Ascending aorta (tissue), 2 donors: Measurements from ENCODE around the gene TFF3. TPM values are rescaled to one million over a fixed set of nuclear protein-coding genes. Genes with fewer than 3 reads are reported as not detected.

Experiments used
- DNase-seq, 2 donors: peaks; one replicate each; pipeline ENCODE4 v3.0.0-alpha.2; 2019; ENCODE audit warnings: low spot score in 2 of 2
- H3K27ac ChIP-seq, 2 donors: fragments of 200-600 bp; sonication (generic); one replicate each; pipeline ENCODE4 v1.5.1; 2016 to 2017; ENCODE audit warnings: mild to moderate bottlenecking in 1 of 2
- H3K27me3 ChIP-seq: fragments of 200-600 bp; sonication (generic); one replicate; pipeline ENCODE4 v1.5.1; 2017
- H3K36me3 ChIP-seq, 2 donors: fragments of 200-600 bp; sonication (generic); one replicate each; pipeline ENCODE4 v1.5.1; 2016
- H3K4me1 ChIP-seq, 2 donors: fragments of 200-600 bp; sonication (generic); one replicate each; pipeline ENCODE4 v1.5.1; 2016 to 2017; ENCODE audit warnings: mild to moderate bottlenecking in 1 of 2
- H3K4me3 ChIP-seq, 2 donors: fragments of 200-600 bp; sonication (generic); one replicate each; pipeline ENCODE4 v1.5.1; 2016 to 2017; ENCODE audit warnings: mild to moderate bottlenecking in 1 of 2
- H3K9me3 ChIP-seq, 2 donors: fragments of 200-600 bp; sonication (generic); one replicate each; pipeline ENCODE4 v1.5.1; 2016
- intact Hi-C: fragments of 100-400 bp; cut with DNase I; formaldehyde crosslinking; loops from one replicate; pipeline ENCODE4 v1.15.1; 2023
- total RNA-seq: library from RNA; depleted of rRNA; stranded (reverse); fragments of >200 nt; gene quantifications from one replicate; pipeline ENCODE4 v1.1.0, GENCODE V29; 2016
- TF ChIP-seq, protein P1 (sequence below), 3 experiments: fragments of 200-600 bp in 2 of 3; fragments of 450-650 bp in 1 of 3; sonication (generic) in 2 of 3; IDR thresholded peaks; one replicate each; pipeline ENCODE4 v1.5.1; 2016 to 2019; ENCODE audit warnings: antibody characterized with exemption in 3 of 3, mild to moderate bottlenecking in 1 of 3, moderate library complexity in 1 of 3

Gene TFF3
- total RNA-seq, 1 donor from 2014 or later, result not detected

DNA sequence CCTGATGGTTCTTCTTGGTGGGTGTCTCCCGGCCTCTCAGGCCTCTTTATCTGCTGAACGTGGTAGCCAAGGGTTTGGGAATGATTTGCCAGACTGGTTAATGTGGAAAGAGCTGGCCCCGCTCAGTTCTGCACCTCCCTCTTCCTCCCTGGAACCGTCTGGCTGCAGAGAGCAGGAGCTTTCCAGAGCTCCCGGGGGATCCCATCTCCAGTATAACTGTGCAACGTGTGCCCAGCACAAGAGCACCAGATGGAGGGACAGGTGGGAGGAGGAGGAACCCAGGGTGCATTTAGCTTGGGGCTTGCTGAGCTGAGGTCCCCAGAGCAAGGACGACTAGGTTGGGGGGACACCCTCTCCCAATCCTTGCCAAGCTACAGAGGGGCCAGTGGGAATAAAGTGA is 46.1 kb upstream of the TFF3 start:
- intact Hi-C loops, result no loop called here
- no peaks in the 10 kb centered on the region for H3K27me3 ChIP-seq

DNA sequence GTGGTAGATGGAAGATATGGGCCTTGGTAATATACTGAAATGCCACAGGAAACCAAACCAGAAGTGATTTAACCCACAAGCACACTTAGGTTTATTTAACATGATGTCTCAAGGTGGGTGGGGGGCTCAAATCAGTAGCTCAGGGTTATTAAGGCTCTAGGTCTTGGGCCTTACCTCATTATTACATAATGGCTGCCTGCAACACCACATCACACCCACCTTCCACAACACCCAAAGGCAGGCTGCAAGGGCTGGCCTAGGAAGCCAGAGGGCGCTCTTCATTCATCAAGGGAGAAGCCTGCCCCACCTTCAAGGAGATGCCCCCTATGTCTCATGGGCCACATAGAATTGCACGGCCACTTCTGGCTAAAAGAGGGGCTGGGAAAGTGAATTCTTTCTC is 45.1 kb upstream of the TFF3 start:
- Histone ChIP-seq H3K4me3 (no peak overlapping the region), H3K4me1 (no peaks in the 10 kb centered on the region), H3K9me3 (peaks cover 0 to 9% of the 10 kb centered on the region in 2 donors), H3K36me3 (no peaks in the 10 kb centered on the region), H3K27me3 (no peaks in the 10 kb centered on the region), H3K27ac (no peak overlapping the region)
- DNase-seq, result no peak
- TF ChIP-seq, protein P1, sequence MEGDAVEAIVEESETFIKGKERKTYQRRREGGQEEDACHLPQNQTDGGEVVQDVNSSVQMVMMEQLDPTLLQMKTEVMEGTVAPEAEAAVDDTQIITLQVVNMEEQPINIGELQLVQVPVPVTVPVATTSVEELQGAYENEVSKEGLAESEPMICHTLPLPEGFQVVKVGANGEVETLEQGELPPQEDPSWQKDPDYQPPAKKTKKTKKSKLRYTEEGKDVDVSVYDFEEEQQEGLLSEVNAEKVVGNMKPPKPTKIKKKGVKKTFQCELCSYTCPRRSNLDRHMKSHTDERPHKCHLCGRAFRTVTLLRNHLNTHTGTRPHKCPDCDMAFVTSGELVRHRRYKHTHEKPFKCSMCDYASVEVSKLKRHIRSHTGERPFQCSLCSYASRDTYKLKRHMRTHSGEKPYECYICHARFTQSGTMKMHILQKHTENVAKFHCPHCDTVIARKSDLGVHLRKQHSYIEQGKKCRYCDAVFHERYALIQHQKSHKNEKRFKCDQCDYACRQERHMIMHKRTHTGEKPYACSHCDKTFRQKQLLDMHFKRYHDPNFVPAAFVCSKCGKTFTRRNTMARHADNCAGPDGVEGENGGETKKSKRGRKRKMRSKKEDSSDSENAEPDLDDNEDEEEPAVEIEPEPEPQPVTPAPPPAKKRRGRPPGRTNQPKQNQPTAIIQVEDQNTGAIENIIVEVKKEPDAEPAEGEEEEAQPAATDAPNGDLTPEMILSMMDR (IDR thresholded peaks at IDR 0.05), result no peak
- intact Hi-C loops, result no loop called here

More for the DNA sequence above, 46.1 kb upstream of the TFF3 start:
- H3K27ac ChIP-seq, result no peak overlapping the region
- no peak for DNase-seq
- H3K9me3 ChIP-seq, result no peaks in the 10 kb centered on the region
- TF ChIP-seq, protein P1 (IDR thresholded peaks at IDR 0.05), result no peak
- no peaks in the 10 kb centered on the region for H3K4me1 ChIP-seq
- H3K36me3 ChIP-seq, result no peaks in the 10 kb centered on the region
- no peak overlapping the region for H3K4me3 ChIP-seq

DNA sequence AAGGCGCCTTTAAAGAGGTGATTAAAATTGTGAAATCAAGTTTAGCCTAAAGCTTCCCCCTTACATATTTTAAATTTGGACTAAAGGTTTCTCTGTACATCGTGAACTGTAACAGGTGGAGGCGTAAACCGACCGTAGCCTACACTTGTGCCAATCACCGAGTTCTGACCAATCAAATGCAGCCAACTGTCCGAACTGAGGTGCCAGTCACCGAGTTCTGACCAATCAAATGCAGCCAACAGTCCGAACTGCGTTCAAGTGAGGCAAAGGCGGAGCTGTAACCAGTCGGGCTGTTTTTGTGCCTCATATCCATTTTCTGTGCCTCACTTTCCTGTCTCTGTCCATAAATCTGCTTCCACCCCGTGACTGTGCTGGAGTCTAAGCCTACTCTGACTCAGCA is 43.7 kb upstream of the TFF3 start:
- Histone ChIP-seq H3K4me1 (no peaks in the 10 kb centered on the region), H3K9me3 (peaks cover 0 to 21% of the 10 kb centered on the region in 2 donors), H3K27ac (no peak overlapping the region), H3K36me3 (no peaks in the 10 kb centered on the region), H3K27me3 (no peaks in the 10 kb centered on the region), H3K4me3 (no peak overlapping the region)
- TF ChIP-seq, protein P1 (IDR thresholded peaks at IDR 0.05), result no peak
- intact Hi-C loops, result no loop called here
- no peak for DNase-seq

DNA sequence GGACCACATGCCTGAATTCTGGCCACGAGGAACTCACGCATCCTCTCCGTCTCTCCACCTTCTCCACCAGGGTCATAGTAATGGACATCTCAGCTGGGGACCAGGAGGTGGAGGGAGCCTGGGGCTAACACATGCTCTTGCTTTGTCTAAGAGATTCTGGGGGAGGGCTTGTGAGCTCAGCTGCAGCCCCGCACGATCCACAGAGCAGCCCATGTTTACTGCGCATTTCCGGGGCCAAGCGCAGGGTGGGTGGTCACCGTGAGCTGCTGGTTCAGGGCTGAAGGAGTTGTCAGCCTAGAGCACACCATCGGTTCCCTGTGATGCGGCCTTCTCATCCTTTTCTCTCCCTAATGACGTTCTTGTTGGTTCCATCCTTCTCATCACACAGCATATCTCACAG is 43.1 kb upstream of the TFF3 start:
- Histone ChIP-seq H3K9me3 (peaks cover 0 to 21% of the 10 kb centered on the region in 2 donors), H3K4me3 (no peak overlapping the region), H3K4me1 (no peaks in the 10 kb centered on the region), H3K27ac (no peak overlapping the region), H3K27me3 (no peaks in the 10 kb centered on the region), H3K36me3 (no peaks in the 10 kb centered on the region)
- intact Hi-C loops, result no loop called here
- TF ChIP-seq, protein P1 (IDR thresholded peaks at IDR 0.05), result no peak
- no peak for DNase-seq

DNA sequence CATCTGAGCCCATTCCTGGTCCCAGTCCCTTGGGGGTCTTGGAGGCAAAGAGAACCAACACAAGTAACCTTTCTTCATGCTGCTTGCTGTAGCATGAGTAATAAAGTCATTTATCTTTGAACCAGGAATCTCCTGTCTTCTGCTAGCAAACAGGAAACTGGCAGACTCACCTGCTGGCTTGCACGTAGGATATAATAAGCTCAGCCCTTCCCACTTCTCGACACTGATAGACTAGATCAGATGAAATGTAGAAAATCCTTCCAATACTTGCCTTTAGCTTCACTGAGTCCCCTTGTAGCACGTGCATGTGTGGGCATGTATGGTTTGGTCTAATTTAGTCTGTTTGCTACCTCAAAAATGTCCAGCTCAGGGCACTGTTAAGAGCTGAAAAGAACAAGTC is 42.1 kb upstream of the TFF3 start:
- H3K27me3 ChIP-seq, result no peaks in the 10 kb centered on the region
- peaks cover 0 to 21% of the 10 kb centered on the region in 2 donors for H3K9me3 ChIP-seq
- no peaks in the 10 kb centered on the region for H3K4me1 ChIP-seq
- TF ChIP-seq, protein P1 (IDR thresholded peaks at IDR 0.05), result no peak
- H3K27ac ChIP-seq, result no peak overlapping the region
- intact Hi-C loops, result no loop called here
- DNase-seq, result no peak
- no peaks in the 10 kb centered on the region for H3K36me3 ChIP-seq
- H3K4me3 ChIP-seq, result no peak overlapping the region

DNA sequence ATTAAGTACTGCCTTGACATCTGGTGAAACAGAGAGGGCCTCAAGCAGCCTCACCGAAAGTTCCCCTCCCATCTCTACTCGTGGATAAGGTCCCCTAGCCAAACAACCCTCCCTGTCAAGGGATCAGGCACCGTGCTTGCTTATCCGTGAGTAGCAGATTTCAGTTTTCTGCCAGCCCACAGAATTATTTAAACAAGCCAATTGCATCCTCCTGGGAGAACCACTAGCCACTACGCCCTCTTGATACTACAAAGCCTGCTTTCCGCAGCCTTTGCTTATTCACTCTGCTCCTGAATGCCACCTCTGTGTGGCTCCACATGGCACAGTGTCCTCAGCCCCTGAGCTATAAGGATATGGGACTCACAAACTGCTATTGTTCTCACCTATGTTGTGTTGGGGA is 41.4 kb upstream of the TFF3 start:
- no peak overlapping the region for H3K4me3 ChIP-seq
- H3K9me3 ChIP-seq, result peaks cover 0 to 21% of the 10 kb centered on the region in 2 donors
- no peak for DNase-seq
- TF ChIP-seq, protein P1 (IDR thresholded peaks at IDR 0.05), result no peak
- no peaks in the 10 kb centered on the region for H3K4me1 ChIP-seq
- H3K27me3 ChIP-seq, result no peaks in the 10 kb centered on the region
- no peak overlapping the region for H3K27ac ChIP-seq
- intact Hi-C loops, result no loop called here
- no peaks in the 10 kb centered on the region for H3K36me3 ChIP-seq
